T-helper 1 cell treated with Interleukin-12 subunit alpha and Interleukin-12 subunit beta and Interleukin-4 antibody, amounts not matched to agents 30 μg/mL and 1 μg/mL, for 36 hours (primary cell): ENCODE results near the gene TTC7B.

Source experiments
- H3K27ac Mint-ChIP-seq: one replicate; pipeline ENCODE4 v1.8.0; 2021; ENCODE audit warnings: mild to moderate bottlenecking, mixed read lengths
- H3K27me3 Mint-ChIP-seq: one replicate; pipeline ENCODE4 v1.8.0; 2021; ENCODE audit warnings: low read depth, mixed read lengths
- H3K36me3 Mint-ChIP-seq: one replicate; pipeline ENCODE4 v1.8.0; 2021; ENCODE audit warnings: low read depth, mixed read lengths
- H3K4me1 Mint-ChIP-seq: one replicate; pipeline ENCODE4 v1.8.0; 2021; ENCODE audit warnings: low read depth, mixed read lengths
- H3K4me3 Mint-ChIP-seq: one replicate; pipeline ENCODE4 v1.8.0; 2021; ENCODE audit warnings: mild to moderate bottlenecking, moderate library complexity, mixed read lengths
- H3K9me3 Mint-ChIP-seq: one replicate; pipeline ENCODE4 v1.8.0; 2021; ENCODE audit warnings: mixed read lengths

TTC7B gene

GRCh38 chr14:90561920-90562319 is 254.3 kb downstream of the TTC7B start:
- Mint-ChIP-seq H3K4me3 (no peak overlapping the region), H3K9me3 (no peaks in the 10 kb centered on the region), H3K27me3 (no peaks in the 10 kb centered on the region), H3K4me1 (no peaks in the 10 kb centered on the region), H3K27ac (no peak overlapping the region), H3K36me3 (no peaks in the 10 kb centered on the region)

GRCh38 chr14:90560991-90561390 is 255.2 kb downstream of the TTC7B start:
- no peaks in the 10 kb centered on the region for H3K27me3 Mint-ChIP-seq
- no peaks in the 10 kb centered on the region for H3K36me3 Mint-ChIP-seq
- no peaks in the 10 kb centered on the region for H3K4me1 Mint-ChIP-seq
- H3K9me3 Mint-ChIP-seq, result no peaks in the 10 kb centered on the region
- H3K4me3 Mint-ChIP-seq, result no peak overlapping the region
- no peak overlapping the region for H3K27ac Mint-ChIP-seq

- H3K9me3 Mint-ChIP-seq, result no peaks in the 10 kb centered on the region
- no peak overlapping the region for H3K4me3 Mint-ChIP-seq
- no peak overlapping the region for H3K27ac Mint-ChIP-seq
- no peaks in the 10 kb centered on the region for H3K4me1 Mint-ChIP-seq
- H3K27me3 Mint-ChIP-seq, result no peaks in the 10 kb centered on the region
- H3K36me3 Mint-ChIP-seq, result no peaks in the 10 kb centered on the region
These were observed 255.7 kb downstream of the TTC7B start for GRCh38 chr14:90560558-90560957.

- H3K36me3 Mint-ChIP-seq, result no peaks in the 10 kb centered on the region
These were observed 256.3 kb downstream of the TTC7B start for GRCh38 chr14:90559811-90560492.

GRCh38 chr14:90558983-90559590 is 257.1 kb downstream of the TTC7B start:
- H3K36me3 Mint-ChIP-seq, result no peaks in the 10 kb centered on the region
- H3K27ac Mint-ChIP-seq, result no peak overlapping the region
- H3K4me1 Mint-ChIP-seq, result no peaks in the 10 kb centered on the region
- H3K4me3 Mint-ChIP-seq, result no peak overlapping the region
- no peaks in the 10 kb centered on the region for H3K27me3 Mint-ChIP-seq
- H3K9me3 Mint-ChIP-seq, result no peaks in the 10 kb centered on the region

More at GRCh38 chr14:90559811-90560492, 256.3 kb downstream of the TTC7B start:
- Mint-ChIP-seq H3K4me1 (no peaks in the 10 kb centered on the region), H3K4me3 (no peak overlapping the region), H3K27me3 (no peaks in the 10 kb centered on the region), H3K9me3 (no peaks in the 10 kb centered on the region), H3K27ac (no peak overlapping the region)

- no peaks in the 10 kb centered on the region for H3K9me3 Mint-ChIP-seq
These were observed 257.9 kb downstream of the TTC7B start for GRCh38 chr14:90558041-90558982.

GRCh38 chr14:90557516-90557915 is 258.7 kb downstream of the TTC7B start:
- Mint-ChIP-seq H3K27ac (no peak overlapping the region), H3K4me1 (no peaks in the 10 kb centered on the region), H3K27me3 (no peaks in the 10 kb centered on the region), H3K9me3 (no peaks in the 10 kb centered on the region), H3K36me3 (no peaks in the 10 kb centered on the region), H3K4me3 (no peak overlapping the region)

More at GRCh38 chr14:90558041-90558982, 257.9 kb downstream of the TTC7B start:
- no peaks in the 10 kb centered on the region for H3K27me3 Mint-ChIP-seq
- H3K4me1 Mint-ChIP-seq, result no peaks in the 10 kb centered on the region
- H3K36me3 Mint-ChIP-seq, result no peaks in the 10 kb centered on the region
- H3K27ac Mint-ChIP-seq, result no peak overlapping the region
- no peak overlapping the region for H3K4me3 Mint-ChIP-seq

- no peaks in the 10 kb centered on the region for H3K27me3 Mint-ChIP-seq
- no peak overlapping the region for H3K27ac Mint-ChIP-seq
- H3K36me3 Mint-ChIP-seq, result no peaks in the 10 kb centered on the region
- no peak overlapping the region for H3K4me3 Mint-ChIP-seq
- no peaks in the 10 kb centered on the region for H3K9me3 Mint-ChIP-seq
- H3K4me1 Mint-ChIP-seq, result no peaks in the 10 kb centered on the region
These were observed 259.4 kb downstream of the TTC7B start for GRCh38 chr14:90556666-90557450.

- H3K27ac Mint-ChIP-seq, result no peak overlapping the region
- no peaks in the 10 kb centered on the region for H3K9me3 Mint-ChIP-seq
- no peaks in the 10 kb centered on the region for H3K4me1 Mint-ChIP-seq
- no peaks in the 10 kb centered on the region for H3K36me3 Mint-ChIP-seq
- no peak overlapping the region for H3K4me3 Mint-ChIP-seq
- H3K27me3 Mint-ChIP-seq, result no peaks in the 10 kb centered on the region
These were observed 260.2 kb downstream of the TTC7B start for GRCh38 chr14:90556012-90556477.

- H3K27ac Mint-ChIP-seq, result no peak overlapping the region
- no peaks in the 10 kb centered on the region for H3K36me3 Mint-ChIP-seq
- no peak overlapping the region for H3K4me3 Mint-ChIP-seq
- no peaks in the 10 kb centered on the region for H3K4me1 Mint-ChIP-seq
- H3K9me3 Mint-ChIP-seq, result no peaks in the 10 kb centered on the region
- H3K27me3 Mint-ChIP-seq, result no peaks in the 10 kb centered on the region
These were observed 260.9 kb downstream of the TTC7B start for GRCh38 chr14:90555126-90556011.

- H3K27ac Mint-ChIP-seq, result no peak overlapping the region
- no peaks in the 10 kb centered on the region for H3K9me3 Mint-ChIP-seq
These were observed 261.9 kb downstream of the TTC7B start for GRCh38 chr14:90554341-90554740.

GRCh38 chr14:90553921-90554336 is 262.3 kb downstream of the TTC7B start:
- H3K27me3 Mint-ChIP-seq, result no peaks in the 10 kb centered on the region
- H3K27ac Mint-ChIP-seq, result no peak overlapping the region

More at GRCh38 chr14:90554341-90554740, 261.9 kb downstream of the TTC7B start:
- no peaks in the 10 kb centered on the region for H3K4me1 Mint-ChIP-seq
- H3K4me3 Mint-ChIP-seq, result no peak overlapping the region
- H3K27me3 Mint-ChIP-seq, result no peaks in the 10 kb centered on the region
- no peaks in the 10 kb centered on the region for H3K36me3 Mint-ChIP-seq

GRCh38 chr14:90553298-90553920 is 262.8 kb downstream of the TTC7B start:
- Mint-ChIP-seq H3K4me3 (no peak overlapping the region), H3K4me1 (no peaks in the 10 kb centered on the region), H3K9me3 (no peaks in the 10 kb centered on the region), H3K27ac (no peak overlapping the region), H3K36me3 (no peaks in the 10 kb centered on the region), H3K27me3 (no peaks in the 10 kb centered on the region)

More at GRCh38 chr14:90553921-90554336, 262.3 kb downstream of the TTC7B start:
- no peaks in the 10 kb centered on the region for H3K4me1 Mint-ChIP-seq
- no peak overlapping the region for H3K4me3 Mint-ChIP-seq
- H3K36me3 Mint-ChIP-seq, result no peaks in the 10 kb centered on the region
- H3K9me3 Mint-ChIP-seq, result no peaks in the 10 kb centered on the region
